Measurements from ENCODE around the gene TTI1.

Gene TTI1

DNA sequence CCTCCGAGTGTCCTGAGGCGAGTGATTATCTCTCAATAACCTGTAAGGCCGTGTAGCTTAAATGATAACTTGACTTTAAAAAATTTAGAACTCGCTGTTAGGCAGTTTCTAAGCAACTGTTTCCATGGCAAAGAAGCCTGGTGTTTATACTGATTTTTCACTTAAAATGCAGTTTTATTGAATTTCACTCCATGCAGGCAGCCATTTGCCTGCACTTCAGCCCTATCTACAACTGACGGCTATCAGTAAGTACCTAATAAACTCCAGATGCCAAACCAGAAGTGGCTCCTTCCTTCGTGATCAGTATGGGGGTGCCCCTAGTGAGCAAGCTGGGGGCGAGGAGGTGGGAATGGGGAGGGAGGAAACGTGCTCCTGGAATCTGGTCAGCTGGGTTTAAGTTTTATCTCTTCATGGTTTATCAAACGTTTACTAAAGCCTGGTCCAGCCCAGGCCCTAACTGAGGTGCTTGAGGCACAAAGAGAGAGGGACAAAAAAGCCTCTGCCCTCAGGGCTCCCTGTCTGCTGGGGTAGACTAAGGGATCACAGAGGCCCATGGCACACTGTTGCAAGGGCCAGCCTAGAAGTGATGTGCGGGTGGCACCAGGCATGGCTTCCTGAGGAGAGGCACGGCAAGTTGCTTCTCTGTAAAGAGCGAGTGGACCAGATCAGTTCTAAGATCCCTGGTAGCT lies 45.5 kb downstream of the TTI1 start:
- no peak for DNase-seq (ENCODE audit: low read depth)

DNA sequence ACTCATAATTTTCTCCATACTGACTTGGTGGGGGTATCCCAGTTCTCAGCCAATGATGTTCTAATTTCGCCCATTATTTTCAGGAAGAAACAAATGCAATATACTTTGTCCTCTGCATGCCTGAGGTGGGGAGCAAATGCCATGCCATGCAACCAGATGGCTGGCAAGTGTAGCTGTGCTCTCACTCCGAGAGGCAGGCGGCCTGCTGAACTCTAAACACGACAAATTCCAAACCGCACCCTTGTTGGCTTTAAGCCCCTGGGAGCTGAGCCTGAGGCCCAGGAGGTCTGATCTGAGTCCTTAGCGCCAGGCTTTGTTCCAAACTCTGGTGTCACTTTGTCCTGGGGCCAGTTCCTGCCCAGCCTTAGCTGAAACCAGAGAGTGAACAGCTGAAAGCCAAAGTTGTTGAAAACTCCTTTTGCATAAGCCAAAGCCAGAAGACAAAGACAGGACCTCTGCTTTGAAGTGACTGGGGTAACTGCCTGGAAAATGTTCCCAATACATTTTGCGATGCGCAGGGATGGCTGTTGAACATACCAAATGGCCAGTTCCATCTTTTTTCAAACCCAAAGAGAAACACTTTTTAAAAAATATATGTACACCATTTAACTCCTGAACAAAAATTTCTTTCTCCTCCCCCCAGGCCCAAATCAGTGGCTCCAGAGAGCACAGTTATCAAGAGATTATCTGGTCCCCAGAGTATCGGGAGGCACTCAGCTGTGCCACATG lies 46.2 kb downstream of the TTI1 start:
- DNase-seq (ENCODE audit: low read depth) = no peak

DNA sequence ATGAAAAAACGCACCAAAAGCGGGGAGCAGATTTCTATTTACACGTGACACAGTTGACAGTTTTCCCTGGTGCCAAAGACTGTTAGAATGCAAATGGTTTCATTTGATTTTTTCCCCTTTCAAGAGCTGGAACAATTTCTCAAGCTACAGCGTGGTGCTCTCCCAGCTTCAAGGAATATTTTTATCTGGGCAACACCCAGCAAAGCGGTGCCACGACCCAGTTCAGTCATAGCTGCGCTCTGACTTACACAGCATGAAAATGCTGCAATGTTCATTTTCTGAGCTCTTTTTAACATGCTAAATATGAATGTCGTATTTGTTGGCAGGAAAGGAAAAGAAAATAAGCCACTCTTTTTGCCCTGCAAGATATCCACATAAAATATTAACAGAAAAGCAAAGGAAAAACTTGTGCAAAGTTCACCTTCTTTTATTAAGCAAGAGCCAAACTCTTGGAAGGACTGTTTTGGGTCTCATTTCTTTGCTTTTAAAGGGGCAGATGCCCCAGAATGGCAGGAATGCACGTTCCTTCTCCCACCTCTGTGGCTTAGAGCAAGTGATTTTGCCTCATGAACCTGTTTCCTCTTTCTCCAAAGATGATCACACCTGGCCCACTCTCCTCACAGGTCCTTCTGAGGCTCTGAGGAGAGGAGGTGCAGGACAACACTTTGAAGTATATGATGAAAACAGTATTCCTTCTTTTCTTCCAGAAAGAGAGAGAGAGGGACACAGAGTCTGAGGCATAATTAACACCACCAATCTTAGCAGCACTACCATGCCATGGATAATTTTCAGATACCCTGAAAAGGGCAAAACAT lies 47.0 kb downstream of the TTI1 start:
- no peak for DNase-seq (ENCODE audit: low read depth)

DNA sequence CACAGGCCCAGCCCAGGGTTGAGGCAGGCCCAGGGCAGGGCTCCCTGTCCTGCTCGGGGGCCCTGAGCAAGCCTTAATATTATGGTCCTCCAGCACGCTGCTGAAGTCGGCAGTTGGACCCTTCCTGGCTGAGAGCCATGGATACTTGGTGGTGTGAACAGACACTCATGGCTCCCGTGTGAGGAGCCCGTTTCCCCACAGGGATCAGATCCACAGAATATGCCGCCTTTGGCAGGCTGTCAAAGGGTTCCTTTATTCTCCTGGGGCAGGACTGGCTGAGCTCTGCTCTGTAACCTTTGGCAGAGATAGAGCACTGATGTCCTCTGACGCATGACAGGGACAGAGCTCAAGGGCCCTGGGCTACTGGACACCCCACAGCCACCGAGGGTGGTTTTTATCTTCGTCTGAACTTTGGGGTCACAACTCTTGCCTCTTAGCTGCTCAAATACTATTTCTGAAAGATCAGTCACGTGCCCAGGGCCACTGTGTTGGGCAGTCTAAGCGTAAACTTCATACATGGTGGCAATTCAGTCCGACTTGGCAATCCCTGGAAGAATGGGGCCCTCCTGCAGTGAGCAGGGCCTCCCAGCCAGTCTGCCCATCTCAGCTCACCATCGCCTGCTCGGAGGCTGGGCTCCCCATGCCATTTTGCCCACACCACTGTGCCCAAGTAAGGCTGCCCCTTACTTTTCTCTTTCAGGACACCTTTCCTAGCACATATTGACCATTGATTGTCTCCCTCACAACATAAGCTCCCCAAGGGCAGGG lies 49.1 kb downstream of the TTI1 start:
- no peak for DNase-seq (ENCODE audit: low read depth)

DNA sequence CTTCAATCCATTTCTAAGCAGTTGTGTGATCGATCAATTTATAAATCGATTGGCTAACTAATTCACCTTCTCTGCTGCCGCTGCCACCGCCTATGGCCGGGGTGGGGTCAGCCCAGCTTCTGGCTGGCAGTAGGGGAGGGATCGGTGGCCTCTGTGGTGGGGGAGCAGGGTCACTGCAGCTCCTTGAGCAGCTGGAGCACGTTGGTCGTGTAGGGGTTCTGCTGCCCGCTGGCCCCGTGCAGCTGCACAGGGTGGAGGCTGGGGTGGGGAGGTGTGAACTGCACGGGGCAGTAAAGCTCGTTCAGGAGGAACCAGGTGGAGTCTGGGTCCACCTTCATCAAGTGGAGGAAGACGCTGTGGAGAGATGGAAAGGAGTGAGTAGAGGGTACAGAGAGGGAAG lies 50.0 kb downstream of the TTI1 start:
- DNase-seq (ENCODE audit: low read depth) = no peak

DNA sequence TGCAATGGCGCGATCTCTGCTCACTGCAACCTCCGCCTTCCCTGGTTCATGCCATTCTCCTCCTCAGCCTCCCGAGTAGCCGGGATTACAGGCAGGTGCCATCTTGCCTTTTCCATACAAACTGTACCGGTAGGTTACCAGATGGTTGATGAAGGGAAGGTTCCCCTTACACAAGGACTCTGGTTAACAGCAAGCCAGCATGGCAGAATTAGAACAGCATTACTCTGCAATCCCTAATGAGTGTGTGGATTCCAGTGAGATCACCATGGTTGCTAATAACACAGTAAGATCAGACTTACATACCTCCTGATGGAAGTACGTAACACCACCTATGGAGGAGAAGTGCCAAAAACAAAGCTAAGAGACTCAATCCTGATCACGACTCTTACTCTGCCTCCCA lies 51.7 kb downstream of the TTI1 start:
- no peak for DNase-seq (ENCODE audit: low read depth)

DNA sequence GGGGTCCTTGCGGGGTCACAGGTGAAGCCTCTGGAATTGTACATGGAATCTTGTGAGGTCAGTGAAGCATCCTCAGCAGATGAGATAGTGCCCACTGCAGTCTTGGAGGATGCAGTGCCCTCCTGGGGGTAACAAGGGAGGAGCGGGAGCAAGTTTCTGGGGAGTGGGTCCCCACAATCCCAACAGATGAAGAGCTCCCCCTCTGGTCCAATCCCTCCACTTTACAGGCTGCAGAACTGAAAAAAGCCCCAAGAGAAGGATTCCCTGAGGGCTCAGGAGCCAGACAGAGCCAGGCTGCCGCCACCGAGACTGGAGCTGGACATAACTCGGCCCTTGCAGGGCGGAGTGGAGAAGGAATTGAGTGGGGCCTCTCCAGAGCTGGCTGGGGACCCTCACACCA lies 52.4 kb downstream of the TTI1 start:
- no peak for DNase-seq (ENCODE audit: low read depth)

DNA sequence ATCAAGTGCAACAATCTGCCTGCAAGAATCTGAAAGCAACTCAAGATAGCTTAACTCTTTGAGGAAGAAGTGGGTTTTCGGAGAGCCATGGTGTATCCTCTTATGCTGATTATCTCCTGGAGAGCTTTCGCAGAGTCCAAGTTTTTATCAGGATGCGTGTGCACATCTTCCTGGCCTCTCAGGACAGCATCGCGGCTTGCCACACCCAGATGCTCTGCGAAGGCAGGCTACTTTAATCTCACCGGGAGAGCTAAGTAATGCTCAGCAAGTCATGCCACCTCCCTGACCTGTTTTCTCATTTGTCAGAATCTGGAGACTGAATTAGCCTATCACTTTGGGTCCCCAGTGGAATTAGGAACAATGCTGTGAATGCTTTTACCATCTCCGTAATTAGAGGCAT lies 52.9 kb downstream of the TTI1 start:
- no peak for DNase-seq (ENCODE audit: low read depth)

DNA sequence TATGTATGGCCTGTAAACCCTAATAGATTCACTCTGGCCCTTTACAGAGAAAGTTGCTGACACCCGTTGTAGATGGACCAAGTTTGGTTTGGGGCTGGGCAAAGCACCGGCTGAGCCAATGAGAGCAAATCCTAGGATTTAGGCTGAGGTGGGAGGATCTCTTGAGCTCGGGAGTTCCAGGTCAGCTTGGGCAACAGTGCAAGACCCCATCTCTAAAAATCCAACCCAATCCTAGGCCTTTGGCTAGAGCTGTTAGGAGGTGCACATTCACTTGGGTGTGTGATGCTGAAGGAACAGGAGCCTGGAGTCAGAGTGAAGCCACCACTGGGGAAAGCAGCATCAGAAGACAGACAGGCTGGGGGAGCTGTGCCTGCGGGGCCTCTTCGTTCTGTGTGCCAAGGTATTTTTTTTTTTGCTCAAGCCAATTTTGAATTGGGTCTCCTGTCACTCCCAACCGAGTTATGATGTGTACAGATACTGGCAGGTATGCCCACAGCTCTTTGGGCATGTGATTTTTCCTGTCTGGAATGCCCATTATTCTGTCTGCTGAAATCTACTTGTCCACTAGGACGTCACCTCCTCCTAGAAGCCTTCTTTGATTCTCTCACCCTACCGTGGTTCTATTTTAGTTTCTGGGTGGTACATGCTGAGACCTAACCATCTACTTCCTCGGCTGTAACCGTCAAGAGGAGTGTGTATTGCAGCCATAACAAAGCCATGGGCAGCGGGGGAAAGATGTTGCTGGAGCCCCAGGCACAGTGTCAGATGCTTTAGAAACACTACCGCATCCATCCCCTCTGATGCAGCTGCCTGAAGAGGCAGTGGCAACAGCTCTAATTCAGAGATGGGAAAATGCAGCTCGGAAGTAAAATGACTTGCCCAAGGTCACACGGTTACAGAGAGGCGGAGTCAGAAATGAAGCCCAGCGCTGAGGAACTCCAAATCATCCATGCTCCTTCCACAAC lies 54.0 kb downstream of the TTI1 start:
- no peak for DNase-seq (ENCODE audit: low read depth)

DNA sequence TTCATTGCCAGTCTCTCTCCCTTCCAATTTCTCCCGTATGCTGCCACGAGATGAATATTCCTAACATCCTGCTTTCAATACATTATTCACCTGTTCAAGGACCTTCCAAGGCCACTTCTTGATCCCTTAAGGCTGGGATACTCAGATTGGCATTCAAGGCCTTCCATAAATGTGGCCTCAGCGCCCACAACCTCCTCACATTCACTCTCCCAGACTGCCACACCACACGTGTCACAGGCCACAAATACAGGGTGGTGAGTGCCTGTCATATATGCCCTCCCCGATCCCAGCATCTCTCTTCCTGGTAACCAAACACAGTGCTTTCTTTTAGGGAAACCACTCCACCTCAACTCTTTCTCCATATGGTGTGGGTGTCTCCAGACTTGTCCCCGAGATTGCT lies 55.5 kb downstream of the TTI1 start:
- DNase-seq (ENCODE audit: low read depth) = no peak

DNA sequence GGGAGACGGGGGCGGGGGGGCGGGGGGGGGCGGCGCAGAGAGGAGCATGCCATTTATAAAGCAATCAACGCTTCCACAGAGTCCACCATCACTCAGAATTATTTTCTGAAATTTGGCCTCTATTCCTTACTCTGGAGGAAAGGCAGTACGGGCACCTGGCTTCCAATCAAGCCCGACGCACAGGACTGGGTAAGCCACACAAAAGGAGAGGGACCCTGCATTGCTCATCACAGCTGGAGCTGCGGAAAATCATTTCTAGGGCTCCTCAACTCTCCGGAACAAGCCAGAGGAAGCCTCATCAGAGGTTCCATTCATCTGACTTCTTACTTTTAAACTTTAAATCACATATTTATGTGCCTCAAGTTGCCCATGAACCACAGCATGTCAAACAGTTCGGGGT lies 55.9 kb downstream of the TTI1 start:
- no peak for DNase-seq (ENCODE audit: low read depth)

DNA sequence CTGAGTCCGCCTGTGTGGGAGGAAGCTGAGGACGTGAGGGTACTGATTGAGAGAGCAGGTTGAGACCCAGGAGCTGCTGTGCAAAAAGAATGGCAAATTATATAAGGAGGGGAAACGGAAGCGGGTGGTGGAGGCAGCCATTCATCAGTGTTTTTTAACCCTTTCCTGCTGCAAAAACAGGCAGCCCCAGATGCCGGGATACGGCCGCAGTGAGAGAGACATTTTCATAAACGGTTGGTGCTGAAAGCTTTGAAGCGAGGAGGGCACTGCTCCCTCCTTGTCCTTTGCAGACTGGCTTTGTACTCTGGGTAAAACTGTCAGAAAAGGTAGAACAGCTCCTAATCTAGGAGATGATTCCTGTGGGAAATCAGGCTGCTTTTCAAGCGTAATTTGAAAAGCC lies 56.4 kb downstream of the TTI1 start:
- no peak for DNase-seq (ENCODE audit: low read depth)

DNA sequence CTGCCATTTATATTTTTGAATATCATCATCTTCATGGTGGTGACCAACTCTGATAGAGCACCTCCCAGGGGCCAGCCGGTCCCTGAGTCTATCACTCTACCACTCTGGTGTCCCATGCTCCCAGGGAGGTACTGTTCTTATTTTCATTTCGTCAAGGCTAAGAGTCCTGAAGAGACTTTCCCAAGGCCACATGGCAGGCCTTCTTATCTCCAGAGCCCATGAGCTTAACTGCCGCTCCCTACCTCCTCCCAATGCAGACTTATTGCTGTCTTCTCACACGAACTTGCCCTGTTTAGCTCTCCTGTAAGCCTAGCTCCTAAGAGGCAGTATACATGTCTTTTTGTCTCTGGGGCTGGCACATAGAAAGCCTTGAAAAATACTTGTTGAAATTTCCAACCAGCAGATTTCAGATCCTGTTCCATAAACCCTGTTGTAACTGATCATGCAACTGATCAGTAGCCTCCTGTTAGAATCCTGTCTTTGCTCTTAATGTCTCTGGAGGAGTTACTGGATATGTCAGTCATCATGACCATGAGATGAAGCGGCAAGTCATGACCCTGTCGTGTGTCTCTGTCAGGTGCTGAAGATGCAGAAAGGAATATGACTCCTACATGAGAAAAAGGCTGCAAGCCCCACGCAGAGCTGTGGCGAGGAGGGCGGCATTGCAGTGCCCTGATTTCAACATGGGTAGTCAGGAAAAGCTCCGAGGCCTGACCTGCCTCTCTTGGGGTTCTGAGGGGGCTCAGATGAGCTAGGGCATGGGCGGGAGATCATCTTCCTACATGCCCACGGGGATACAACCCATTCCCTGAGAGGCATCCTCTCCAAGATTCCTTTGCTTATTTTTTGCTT lies 60.0 kb downstream of the TTI1 start:
- no peak for DNase-seq (ENCODE audit: low read depth)

DNA sequence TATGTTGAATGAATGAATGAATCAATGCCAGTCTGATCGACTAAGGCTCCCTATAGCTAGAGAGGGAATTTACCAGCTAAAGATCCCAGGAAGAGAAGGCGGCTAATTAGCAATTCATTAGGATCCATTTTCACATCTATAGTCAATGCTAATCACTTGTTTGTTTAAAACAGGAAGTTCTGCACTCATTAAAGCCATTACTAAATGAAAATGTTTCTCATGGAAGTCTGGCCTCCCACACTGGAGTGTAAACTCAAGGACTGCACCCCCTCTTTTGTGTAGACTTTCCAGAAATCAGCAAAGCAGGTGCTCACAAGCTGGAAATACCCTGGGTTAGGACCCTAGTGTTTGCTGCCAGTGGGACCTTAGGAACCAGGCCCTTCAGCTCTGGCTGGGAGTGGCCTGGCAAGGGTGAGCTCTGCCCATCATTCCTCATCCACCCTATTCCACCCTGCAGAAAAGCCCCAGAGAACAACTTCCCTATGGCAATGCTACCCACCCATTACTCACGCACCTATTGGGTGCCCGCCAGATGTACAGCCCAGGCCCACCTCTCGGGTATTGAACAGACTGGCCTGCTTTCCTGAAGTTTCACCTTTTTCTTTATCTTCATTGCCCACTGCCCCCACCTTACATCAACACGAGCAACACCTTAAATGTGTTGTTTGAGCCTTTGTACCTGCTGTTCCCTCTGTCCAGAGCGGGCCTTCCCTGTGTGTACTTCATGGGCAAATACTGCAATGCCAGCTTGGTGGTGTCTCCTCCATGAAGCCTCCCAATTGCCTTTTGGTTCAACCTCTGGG lies 60.8 kb downstream of the TTI1 start:
- no peak for DNase-seq (ENCODE audit: low read depth)

DNA sequence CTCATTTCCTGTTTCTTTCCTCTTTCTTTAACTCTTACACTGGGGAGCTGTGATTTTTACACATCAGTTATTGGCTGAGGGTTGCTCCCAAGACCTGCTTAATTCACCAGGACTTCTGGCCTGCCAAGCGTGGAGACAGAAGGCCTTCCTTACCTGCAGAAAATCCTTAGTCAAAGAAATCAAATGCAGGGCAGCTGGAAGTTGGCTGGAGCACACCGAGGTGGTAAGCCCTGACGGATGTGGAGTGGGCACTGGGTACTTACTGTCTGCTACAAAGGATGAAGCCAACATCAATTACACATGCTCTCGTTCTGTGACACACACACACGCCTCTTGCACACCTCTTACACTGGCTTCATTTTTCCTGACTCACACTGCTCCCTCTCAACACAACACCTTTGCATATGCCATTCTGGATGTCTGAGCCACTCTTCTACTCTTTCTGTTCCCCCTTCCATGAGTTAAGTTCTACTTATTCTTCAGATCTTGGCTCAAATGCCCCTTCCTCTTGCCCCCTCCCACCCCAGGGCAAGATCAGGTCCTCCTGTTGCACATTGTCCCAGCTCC lies 61.6 kb downstream of the TTI1 start:
- no peak for DNase-seq (ENCODE audit: low read depth)

DNA sequence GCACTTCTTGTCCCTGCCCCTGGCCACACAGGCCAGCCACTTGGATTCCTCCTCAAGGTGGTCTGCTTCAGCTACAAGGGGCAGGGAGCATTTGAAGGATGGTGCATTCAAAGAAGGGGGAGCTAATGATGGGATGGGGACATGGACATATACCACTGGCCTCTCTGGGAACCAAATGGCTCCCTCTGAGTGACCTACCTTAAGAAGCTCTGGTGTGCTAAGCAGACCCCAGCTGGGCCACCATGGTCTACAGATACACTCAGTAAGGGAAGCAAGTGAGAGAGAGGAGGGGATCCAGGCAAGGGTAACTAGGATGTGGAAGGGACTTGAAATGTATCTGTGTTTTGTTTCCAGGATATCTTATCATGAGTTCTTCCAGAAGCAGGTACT lies 62.4 kb downstream of the TTI1 start:
- DNase-seq (ENCODE audit: low read depth) = no peak

DNA sequence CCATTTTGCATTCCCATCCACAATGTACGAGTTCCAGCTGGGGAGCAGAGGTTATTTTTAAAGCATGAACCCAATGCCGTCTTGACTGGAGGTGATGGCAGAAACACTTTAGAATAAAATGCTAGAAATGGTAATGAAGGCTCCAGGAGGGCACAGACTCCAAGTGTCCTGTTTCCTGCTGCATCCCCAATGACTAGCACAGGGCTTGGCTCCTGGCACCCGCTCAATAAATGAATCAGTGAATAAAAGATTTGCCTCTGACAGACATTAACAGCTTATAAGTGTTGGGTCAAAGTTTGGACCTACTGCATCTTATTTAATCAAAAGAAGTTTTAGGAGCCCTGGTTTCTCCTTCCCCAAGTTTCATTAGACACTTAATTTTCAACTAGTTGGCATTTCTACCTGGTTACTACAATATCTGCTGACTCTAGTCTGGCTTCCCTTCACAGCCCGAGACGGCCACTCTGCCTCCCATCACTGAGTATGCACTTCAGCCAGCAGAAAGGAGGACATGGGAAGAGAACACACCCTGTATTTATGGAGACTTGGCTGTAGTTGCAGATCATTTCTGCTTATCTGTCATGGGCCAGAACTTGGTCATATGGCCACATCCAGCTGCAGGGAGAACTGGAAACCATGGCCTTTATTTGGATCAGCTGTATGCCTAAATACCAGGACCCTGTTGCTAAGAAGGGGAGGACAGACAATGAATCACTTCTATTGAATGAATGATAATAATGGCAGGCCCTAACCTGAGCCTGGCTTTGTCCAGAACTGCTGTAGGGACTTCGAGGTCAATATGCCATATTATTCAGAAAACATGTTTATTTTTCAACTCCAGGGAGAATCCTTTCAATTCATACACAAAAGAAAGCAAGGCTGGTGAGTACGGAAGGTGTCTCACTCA lies 63.1 kb downstream of the TTI1 start:
- DNase-seq (ENCODE audit: low read depth) = no peak

DNA sequence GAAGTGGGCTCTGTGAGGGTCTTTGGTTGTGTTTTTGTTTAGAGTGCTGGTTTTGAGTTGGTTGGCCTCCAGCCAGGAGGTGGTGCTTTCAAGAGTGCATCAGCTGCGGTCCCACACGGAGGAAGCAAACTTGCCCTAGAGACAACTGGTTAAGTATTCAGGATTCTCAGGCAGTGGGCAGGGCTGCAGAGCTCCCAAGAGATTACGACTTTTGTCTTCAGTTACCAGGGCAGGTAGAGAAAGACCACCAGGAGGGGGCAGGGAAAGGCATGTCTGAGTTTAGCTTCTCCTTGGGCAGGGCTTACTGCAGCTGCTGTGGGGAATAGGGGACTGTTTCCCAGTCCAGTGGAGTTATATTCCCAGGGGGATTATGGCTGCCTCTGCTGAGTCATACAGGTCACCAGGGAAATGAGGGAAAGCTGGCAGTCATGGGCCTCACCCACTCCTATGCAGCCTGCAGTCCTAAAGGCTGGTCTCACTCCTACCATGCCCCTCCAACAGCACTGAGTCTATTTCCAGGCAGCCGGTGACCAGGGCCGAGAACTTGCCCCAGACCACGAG lies 64.3 kb downstream of the TTI1 start:
- no peak for DNase-seq (ENCODE audit: low read depth)
